ENCODE measurements around the gene SMPDL3B. TPM values are rescaled to one million over a fixed set of nuclear protein-coding genes. Genes with fewer than 3 reads are reported as not detected.

SMPDL3B gene
- total and polyA plus RNA-seq, 12 donors = 0.26 TPM; not detected in 11

DNA sequence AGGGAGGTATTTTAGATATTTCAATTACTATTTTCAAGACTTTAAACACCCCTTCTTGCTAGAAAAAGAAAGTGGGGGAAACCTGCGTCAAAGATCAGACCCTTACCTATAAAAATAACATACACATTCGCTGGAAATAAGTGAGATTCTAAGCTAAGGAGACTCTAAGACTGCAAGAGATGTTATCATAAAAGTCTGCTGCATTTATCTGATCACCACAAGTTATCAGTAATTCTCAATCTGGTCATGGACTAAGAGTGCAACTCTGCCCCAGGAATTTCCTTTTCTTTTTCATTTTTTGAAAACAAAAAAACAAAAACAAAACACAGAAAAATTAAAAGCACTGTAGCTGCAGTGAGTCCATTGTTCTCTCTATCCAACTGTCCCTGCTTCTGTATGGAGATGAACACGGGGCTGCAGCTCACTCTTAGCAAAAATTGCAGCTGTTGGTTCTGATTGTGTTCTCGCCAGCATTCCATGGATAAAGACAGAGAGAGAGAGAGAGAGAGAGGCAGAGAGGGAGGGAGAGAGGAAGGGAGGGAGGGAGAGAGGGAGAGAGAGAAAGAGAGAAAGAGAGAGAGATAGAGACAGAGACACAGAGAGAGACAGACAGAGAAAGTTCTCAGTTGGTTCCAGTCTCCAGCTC lies 39.1 kb downstream of the SMPDL3B start:
- H3K4me1 ChIP-seq (replicated peaks in 1 of 2) = peaks cover 0 to 5% of the 10 kb centered on the region in 2 donors
- TF ChIP-seq POLR2A (IDR thresholded peaks at IDR 0.05) (no peak), CTCF (IDR thresholded peaks at IDR 0.05) (no peak)
- H3K27me3 ChIP-seq = no peaks in the 10 kb centered on the region
- WGBS, 4 donors = 87 to 90% (median 88%) methylated on average over 4 of the region's 4 CpGs
- H3K9me3 ChIP-seq (replicated peaks in 1 of 3) = no peaks in the 10 kb centered on the region
- DNase-seq = no peak
- intact Hi-C loops (cut with DNase I) = no loop called here
- H3K36me3 ChIP-seq (replicated peaks in 1 of 2) = peaks cover 0 to 5% of the 10 kb centered on the region in 2 donors
- no peak overlapping the region for H3K4me3 ChIP-seq
- H3K27ac ChIP-seq = no peak overlapping the region

- TF ChIP-seq POLR2A (IDR thresholded peaks at IDR 0.05) = no peak
- TF ChIP-seq CTCF (IDR thresholded peaks at IDR 0.05) = no peak
- DNase-seq = no peak
- intact Hi-C loops (cut with DNase I) = no loop called here
Observed at GRCh38 chr1:27974417-27974781, 39.6 kb downstream of the SMPDL3B start.

GRCh38 chr1:27979151-27979858 lies 44.5 kb downstream of the SMPDL3B start:
- H3K27me3 ChIP-seq = no peaks in the 10 kb centered on the region
- H3K4me3 ChIP-seq = no peak overlapping the region
- DNase-seq = no peak
- no peak overlapping the region for H3K27ac ChIP-seq
- intact Hi-C loops (cut with DNase I) = loop anchor here in 1 of 2 donors (5.0 kb wide), 1 partner anchor 122 kb away; no protein-coding TSS in a partner anchor
- no peaks in the 10 kb centered on the region for H3K9me3 ChIP-seq (replicated peaks in 1 of 3)
- H3K36me3 ChIP-seq (replicated peaks in 1 of 2) = peaks cover 0 to 5% of the 10 kb centered on the region in 2 donors
- TF ChIP-seq POLR2A (IDR thresholded peaks at IDR 0.05) = no peak
- TF ChIP-seq CTCF (IDR thresholded peaks at IDR 0.05) = peak; percentile 23 to 76 (median 60)
- 53 to 69% (median 65%) methylated on average over 1 of the region's 1 CpG for WGBS, 4 donors
- no peaks in the 10 kb centered on the region for H3K4me1 ChIP-seq (replicated peaks in 1 of 2)

More at GRCh38 chr1:27974417-27974781, 39.6 kb downstream of the SMPDL3B start:
- Histone ChIP-seq H3K4me3 (no peak overlapping the region), H3K9me3 (replicated peaks in 1 of 3) (no peaks in the 10 kb centered on the region), H3K27me3 (no peaks in the 10 kb centered on the region), H3K27ac (no peak overlapping the region), H3K36me3 (replicated peaks in 1 of 2) (peaks cover 0 to 5% of the 10 kb centered on the region in 2 donors), H3K4me1 (replicated peaks in 1 of 2) (peaks cover 0 to 5% of the 10 kb centered on the region in 2 donors)

DNA sequence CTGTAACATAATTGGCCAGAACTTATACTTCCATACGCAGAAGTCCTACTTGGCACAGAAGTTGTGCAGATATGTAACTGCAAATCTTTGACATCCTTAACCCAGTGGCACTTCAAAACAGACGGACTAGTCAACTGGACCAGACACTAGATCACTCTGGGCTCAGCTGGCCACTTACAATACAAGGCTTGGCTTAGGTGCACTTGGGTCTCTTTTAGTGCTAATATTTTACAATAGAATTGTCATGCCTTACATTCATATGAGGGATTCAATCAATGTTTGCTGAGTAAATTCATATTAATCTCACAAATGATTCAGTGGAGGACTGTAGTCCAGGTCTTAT lies 45.0 kb downstream of the SMPDL3B start:
- 13 to 31% (median 16%) methylated on average over 2 of the region's 2 CpGs for WGBS, 4 donors
- no peak overlapping the region for H3K4me3 ChIP-seq
- H3K27ac ChIP-seq = no peak overlapping the region
- TF ChIP-seq CTCF (IDR thresholded peaks at IDR 0.05) = no peak
- TF ChIP-seq POLR2A (IDR thresholded peaks at IDR 0.05) = no peak
- H3K27me3 ChIP-seq = no peaks in the 10 kb centered on the region
- H3K4me1 ChIP-seq (replicated peaks in 1 of 2) = no peaks in the 10 kb centered on the region
- no peak for DNase-seq
- intact Hi-C loops (cut with DNase I) = loop anchor here (2.0 to 5.0 kb wide), 2 partner anchors 123 kb away; no protein-coding TSS in a partner anchor
- H3K9me3 ChIP-seq (replicated peaks in 1 of 3) = no peaks in the 10 kb centered on the region
- peaks cover 0 to 5% of the 10 kb centered on the region in 2 donors for H3K36me3 ChIP-seq (replicated peaks in 1 of 2)

Measured in adrenal gland (tissue), 12 donors.